Measurements from ENCODE around the gene FBXW8. TPM values are rescaled to one million over a fixed set of nuclear protein-coding genes. Genes with fewer than 3 reads are reported as not detected.

The FBXW8 gene
- total and polyA plus RNA-seq, 2 donors (not counting 1 experiment from before 2014, with no cell fraction given): 11.7 to 20.9 TPM

DNA sequence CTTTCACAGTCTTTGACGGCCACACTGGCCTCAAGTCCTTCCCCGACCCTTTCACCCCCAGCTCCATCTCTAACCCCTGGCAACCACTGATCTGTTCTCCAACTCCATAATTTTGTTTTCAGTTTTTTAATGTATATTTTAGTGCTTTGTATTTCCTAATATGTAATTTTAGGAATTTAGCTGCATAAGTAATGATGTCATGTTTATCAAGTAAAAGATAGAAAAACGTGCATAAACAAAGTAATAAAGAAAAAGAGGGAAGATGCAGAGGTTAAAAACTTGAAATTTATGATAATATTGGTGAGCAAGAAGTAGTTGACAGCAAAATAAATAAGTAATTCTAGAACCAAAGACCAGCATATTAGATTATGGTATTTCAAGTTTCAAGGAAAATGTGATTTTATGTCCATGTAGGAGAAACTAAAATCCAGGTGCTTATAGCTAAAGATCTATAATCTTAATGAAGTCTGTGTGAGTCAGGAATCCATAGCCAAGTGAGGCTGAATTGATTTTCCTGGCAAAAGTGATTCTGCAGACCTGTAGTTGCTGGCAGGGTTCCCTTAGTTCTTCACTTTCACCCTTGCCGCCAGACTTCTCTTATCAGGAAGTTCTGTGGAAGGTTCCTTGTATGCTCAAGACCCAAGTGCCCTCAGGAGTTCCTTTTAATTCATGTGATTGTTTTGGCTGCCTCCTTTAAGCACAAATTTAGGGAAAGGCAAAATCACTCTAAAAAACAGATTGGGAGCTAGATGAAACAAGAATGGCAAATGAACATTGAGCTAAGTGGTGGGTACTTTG, 24.4 kb downstream of the FBXW8 start:
- Histone ChIP-seq H4K20me1 (ENCODE audit: control insufficient read depth, extremely low read depth, insufficient read depth, low read length) (no peaks in the 10 kb centered on the region), H3K79me2 (ENCODE audit: control insufficient read depth, insufficient read depth, low read length) (peaks cover 4% of the 10 kb centered on the region)
- TF ChIP-seq, protein P1, sequence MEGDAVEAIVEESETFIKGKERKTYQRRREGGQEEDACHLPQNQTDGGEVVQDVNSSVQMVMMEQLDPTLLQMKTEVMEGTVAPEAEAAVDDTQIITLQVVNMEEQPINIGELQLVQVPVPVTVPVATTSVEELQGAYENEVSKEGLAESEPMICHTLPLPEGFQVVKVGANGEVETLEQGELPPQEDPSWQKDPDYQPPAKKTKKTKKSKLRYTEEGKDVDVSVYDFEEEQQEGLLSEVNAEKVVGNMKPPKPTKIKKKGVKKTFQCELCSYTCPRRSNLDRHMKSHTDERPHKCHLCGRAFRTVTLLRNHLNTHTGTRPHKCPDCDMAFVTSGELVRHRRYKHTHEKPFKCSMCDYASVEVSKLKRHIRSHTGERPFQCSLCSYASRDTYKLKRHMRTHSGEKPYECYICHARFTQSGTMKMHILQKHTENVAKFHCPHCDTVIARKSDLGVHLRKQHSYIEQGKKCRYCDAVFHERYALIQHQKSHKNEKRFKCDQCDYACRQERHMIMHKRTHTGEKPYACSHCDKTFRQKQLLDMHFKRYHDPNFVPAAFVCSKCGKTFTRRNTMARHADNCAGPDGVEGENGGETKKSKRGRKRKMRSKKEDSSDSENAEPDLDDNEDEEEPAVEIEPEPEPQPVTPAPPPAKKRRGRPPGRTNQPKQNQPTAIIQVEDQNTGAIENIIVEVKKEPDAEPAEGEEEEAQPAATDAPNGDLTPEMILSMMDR (conservative IDR thresholded peaks at IDR 0.05 in 1 of 2, IDR thresholded peaks at IDR 0.05 in 1 of 2; ENCODE audit: low read depth in 1 of 2, low read length in 2 of 2): no peak
- no peak for TF ChIP-seq EZH2 (IDR thresholded peaks at IDR 0.05; ENCODE audit: low read length, missing control alignments)

DNA sequence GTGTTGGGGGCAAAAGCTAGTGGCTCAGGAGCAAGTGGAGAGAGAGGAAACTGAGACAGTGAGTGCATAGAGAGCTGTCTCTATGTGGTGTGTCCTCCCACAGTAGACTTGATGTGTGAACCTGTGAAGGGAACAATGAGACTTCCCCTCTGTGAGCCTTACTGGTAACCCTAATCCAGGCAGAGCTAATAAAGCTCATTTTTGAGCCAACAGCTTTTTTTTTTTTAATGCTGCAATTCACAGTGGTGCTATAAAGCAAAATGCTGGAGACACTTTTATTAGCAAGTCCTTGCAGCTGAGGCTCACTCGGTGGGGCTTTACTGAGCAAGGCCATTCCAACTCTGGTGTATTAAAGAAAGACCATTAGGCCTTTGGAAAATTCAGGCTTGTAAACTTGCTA, 26.9 kb downstream of the FBXW8 start:
- H3K4me2 ChIP-seq (ENCODE audit: extremely low read depth, insufficient read depth, low read length): no peak overlapping the region
- no peak overlapping the region for H3K9ac ChIP-seq (ENCODE audit: insufficient read depth, low read length)
- H3K4me1 ChIP-seq (ENCODE audit: control insufficient read depth, extremely low read depth, insufficient read depth, low read length): no peaks in the 10 kb centered on the region
- H3K4me3 ChIP-seq (replicated peaks in 1 of 4; ENCODE audit: control extremely low read depth in 1 of 4, insufficient read depth in 1 of 4, low read depth in 3 of 4, low read length in 4 of 4): no peak overlapping the region
- no peak for DNase-seq (ENCODE audit: low read depth in 2 of 2)
- H4K20me1 ChIP-seq (ENCODE audit: control insufficient read depth, extremely low read depth, insufficient read depth, low read length): no peaks in the 10 kb centered on the region
- H3K36me3 ChIP-seq (ENCODE audit: control insufficient read depth, insufficient read depth, low read length): no peaks in the 10 kb centered on the region
- no peaks in the 10 kb centered on the region for H3K9me3 ChIP-seq (ENCODE audit: control insufficient read depth, insufficient read depth, low read depth, low read length)
- H3K27ac ChIP-seq (ENCODE audit: insufficient read depth, low read length): no peak overlapping the region
- TF ChIP-seq, protein P1 (conservative IDR thresholded peaks at IDR 0.05 in 1 of 2, IDR thresholded peaks at IDR 0.05 in 1 of 2; ENCODE audit: low read depth in 1 of 2, low read length in 2 of 2): no peak
- TF ChIP-seq EZH2 (IDR thresholded peaks at IDR 0.05; ENCODE audit: low read length, missing control alignments): no peak
- no peaks in the 10 kb centered on the region for H3K27me3 ChIP-seq (ENCODE audit: control insufficient read depth, insufficient read depth, low read length)
- no peaks in the 10 kb centered on the region for H3K79me2 ChIP-seq (ENCODE audit: control insufficient read depth, insufficient read depth, low read length)
- no peak overlapping the region for H2AFZ ChIP-seq (ENCODE audit: low read length)

More for the DNA sequence above, 24.4 kb downstream of the FBXW8 start:
- DNase-seq (ENCODE audit: low read depth in 2 of 2): no peak
- no peaks in the 10 kb centered on the region for H3K27me3 ChIP-seq (ENCODE audit: control insufficient read depth, insufficient read depth, low read length)
- no peaks in the 10 kb centered on the region for H3K9me3 ChIP-seq (ENCODE audit: control insufficient read depth, insufficient read depth, low read depth, low read length)
- H3K27ac ChIP-seq (ENCODE audit: insufficient read depth, low read length): no peak overlapping the region
- H3K4me1 ChIP-seq (ENCODE audit: control insufficient read depth, extremely low read depth, insufficient read depth, low read length): no peaks in the 10 kb centered on the region
- H2AFZ ChIP-seq (ENCODE audit: low read length): no peak overlapping the region
- no peaks in the 10 kb centered on the region for H3K36me3 ChIP-seq (ENCODE audit: control insufficient read depth, insufficient read depth, low read length)
- no peak overlapping the region for H3K9ac ChIP-seq (ENCODE audit: insufficient read depth, low read length)
- no peak overlapping the region for H3K4me2 ChIP-seq (ENCODE audit: extremely low read depth, insufficient read depth, low read length)
- no peak overlapping the region for H3K4me3 ChIP-seq (replicated peaks in 1 of 4; ENCODE audit: control extremely low read depth in 1 of 4, insufficient read depth in 1 of 4, low read depth in 3 of 4, low read length in 4 of 4)

DNA sequence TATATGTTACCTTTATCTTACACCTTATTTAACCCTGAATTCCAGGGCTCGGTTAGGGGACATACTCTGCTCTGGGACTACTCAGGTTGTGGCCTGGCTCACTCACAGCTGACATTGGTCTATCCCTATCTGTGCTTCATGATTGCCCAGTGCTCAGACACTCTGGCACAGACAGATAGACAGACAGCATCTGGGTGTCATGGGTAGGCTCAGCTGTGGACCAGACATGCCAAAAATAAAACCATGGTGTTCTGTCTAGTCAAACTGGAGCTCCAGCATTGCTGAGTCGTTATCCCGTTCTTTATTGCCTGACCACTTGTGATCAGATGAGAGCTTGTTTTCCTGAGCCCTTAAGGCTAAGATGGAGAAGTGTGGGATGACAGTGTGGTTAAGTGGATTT, 29.0 kb downstream of the FBXW8 start:
- H2AFZ ChIP-seq (ENCODE audit: low read length): no peak overlapping the region
- no peaks in the 10 kb centered on the region for H3K27me3 ChIP-seq (ENCODE audit: control insufficient read depth, insufficient read depth, low read length)
- TF ChIP-seq, protein P1 (conservative IDR thresholded peaks at IDR 0.05 in 1 of 2, IDR thresholded peaks at IDR 0.05 in 1 of 2; ENCODE audit: low read depth in 1 of 2, low read length in 2 of 2): no peak
- TF ChIP-seq EZH2 (IDR thresholded peaks at IDR 0.05; ENCODE audit: low read length, missing control alignments): no peak
- DNase-seq (ENCODE audit: low read depth in 2 of 2): no peak
- H4K20me1 ChIP-seq (ENCODE audit: control insufficient read depth, extremely low read depth, insufficient read depth, low read length): no peaks in the 10 kb centered on the region
- H3K9me3 ChIP-seq (ENCODE audit: control insufficient read depth, insufficient read depth, low read depth, low read length): no peaks in the 10 kb centered on the region
- H3K4me1 ChIP-seq (ENCODE audit: control insufficient read depth, extremely low read depth, insufficient read depth, low read length): no peaks in the 10 kb centered on the region
- no peak overlapping the region for H3K27ac ChIP-seq (ENCODE audit: insufficient read depth, low read length)
- H3K79me2 ChIP-seq (ENCODE audit: control insufficient read depth, insufficient read depth, low read length): peaks cover 2% of the 10 kb centered on the region
- no peak overlapping the region for H3K4me3 ChIP-seq (replicated peaks in 1 of 4; ENCODE audit: control extremely low read depth in 1 of 4, insufficient read depth in 1 of 4, low read depth in 3 of 4, low read length in 4 of 4)
- H3K36me3 ChIP-seq (ENCODE audit: control insufficient read depth, insufficient read depth, low read length): no peaks in the 10 kb centered on the region
- H3K4me2 ChIP-seq (ENCODE audit: extremely low read depth, insufficient read depth, low read length): no peak overlapping the region
- H3K9ac ChIP-seq (ENCODE audit: insufficient read depth, low read length): no peak overlapping the region
